Fibroblast of the aortic adventitia (primary cell): ENCODE data around the gene CREB3L1. TPM values are rescaled to one million over a fixed set of nuclear protein-coding genes. Genes with fewer than 3 reads are reported as not detected.

Experiments
- DNase-seq: peaks from one replicate; pipeline ENCODE4 v3.0.0-alpha.2; 2010; ENCODE audit warnings: low read depth
- H3K4me3 ChIP-seq: 2 replicates; pipeline ENCODE4 v1.5.1; 2011; ENCODE audit warnings: low read depth, mild to moderate bottlenecking, control low read depth, low read length, moderate library complexity
- total RNA-seq: library from RNA; depleted of rRNA; stranded (reverse); fragments of >200 nt; gene quantifications from 2 replicates; pipeline ENCODE4 v1.2.3, GENCODE V29; 2012; ENCODE audit warnings: low replicate concordance
- TF ChIP-seq, protein P1 (sequence below): IDR thresholded peaks from 2 replicates; pipeline ENCODE4 v1.5.1; 2011; ENCODE audit warnings: mild to moderate bottlenecking, low read length, control low read depth, inconsistent platforms; ENCODE audit not compliant: insufficient read depth

The CREB3L1 gene
- total RNA-seq, 1 donor = 37.5 TPM

GRCh38 chr11:46343520-46343919, 66.1 kb downstream of the CREB3L1 start:
- H3K4me3 ChIP-seq = no peak overlapping the region
- TF ChIP-seq, protein P1, sequence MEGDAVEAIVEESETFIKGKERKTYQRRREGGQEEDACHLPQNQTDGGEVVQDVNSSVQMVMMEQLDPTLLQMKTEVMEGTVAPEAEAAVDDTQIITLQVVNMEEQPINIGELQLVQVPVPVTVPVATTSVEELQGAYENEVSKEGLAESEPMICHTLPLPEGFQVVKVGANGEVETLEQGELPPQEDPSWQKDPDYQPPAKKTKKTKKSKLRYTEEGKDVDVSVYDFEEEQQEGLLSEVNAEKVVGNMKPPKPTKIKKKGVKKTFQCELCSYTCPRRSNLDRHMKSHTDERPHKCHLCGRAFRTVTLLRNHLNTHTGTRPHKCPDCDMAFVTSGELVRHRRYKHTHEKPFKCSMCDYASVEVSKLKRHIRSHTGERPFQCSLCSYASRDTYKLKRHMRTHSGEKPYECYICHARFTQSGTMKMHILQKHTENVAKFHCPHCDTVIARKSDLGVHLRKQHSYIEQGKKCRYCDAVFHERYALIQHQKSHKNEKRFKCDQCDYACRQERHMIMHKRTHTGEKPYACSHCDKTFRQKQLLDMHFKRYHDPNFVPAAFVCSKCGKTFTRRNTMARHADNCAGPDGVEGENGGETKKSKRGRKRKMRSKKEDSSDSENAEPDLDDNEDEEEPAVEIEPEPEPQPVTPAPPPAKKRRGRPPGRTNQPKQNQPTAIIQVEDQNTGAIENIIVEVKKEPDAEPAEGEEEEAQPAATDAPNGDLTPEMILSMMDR = no peak
- DNase-seq = no peak

DNA sequence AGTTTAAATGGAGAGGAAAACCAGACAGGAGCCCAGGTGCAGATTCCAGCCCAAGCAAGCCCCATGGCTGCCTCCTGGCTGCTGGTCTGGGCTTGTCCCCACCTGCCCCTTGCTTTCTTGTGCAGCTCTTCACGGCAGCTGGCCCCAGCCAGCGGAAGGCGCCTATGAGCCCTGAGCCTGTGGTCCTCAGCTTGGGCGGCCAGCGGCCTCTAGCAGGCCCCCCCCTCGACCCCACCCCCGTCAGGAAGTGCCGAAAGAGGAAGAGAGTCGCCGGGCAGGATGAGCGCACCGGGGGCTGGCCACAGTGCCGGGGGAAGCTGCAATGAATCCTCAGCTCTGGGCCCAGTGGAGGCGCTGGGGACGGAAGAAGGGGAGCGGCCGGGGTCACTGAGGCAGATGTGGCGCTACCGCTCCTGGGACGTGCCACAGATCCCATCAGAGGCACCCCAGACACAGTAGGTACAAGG, 67.7 kb downstream of the CREB3L1 start:
- DNase-seq = no peak
- TF ChIP-seq, protein P1 = no peak
- no peak overlapping the region for H3K4me3 ChIP-seq

- TF ChIP-seq, protein P1 = no peak
- H3K4me3 ChIP-seq = no peak overlapping the region
- no peak for DNase-seq
Measured at GRCh38 chr11:46345881-46346484, 68.5 kb downstream of the CREB3L1 start.

DNA sequence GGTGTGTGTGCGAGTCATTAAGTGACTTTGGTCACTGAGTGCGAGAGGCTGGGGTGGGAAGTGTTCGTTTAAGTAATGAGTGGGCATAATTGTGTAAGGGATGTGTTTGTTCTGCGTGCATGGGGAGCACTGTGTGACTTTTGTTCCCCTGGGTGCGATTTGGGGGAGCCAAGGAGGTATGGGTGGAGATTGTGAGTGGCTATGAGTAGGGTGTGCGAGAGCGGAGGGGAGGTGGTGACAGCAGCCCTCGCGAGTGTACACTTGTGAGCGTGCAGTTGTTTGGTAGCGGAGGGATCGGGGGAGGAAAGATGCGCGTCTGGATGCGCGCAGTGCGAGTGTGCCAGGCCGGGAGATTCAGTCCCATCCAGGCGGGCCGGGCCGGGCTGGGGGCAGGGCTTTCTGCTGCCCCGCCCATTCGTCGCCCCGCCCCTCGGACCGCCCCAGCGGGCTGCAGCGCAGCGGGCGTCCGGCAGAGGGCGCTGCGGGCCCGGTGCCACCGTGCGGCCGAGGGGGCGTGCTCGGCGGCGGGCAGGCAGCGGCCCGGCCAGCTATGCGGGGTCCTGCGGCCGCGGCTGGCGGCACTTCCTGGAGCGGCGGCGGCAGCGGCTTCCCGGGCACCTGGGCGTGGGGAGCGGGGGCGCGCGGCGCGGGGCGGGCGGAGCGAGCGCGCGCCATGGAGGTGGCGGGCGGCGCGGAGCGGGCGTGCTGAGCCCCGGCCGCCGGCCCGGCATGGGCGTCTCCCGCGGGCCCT, 69.6 kb downstream of the CREB3L1 start, which contains the start of gene DGKZ:
Gene DGKZ, plus strand, starts transcription at position 578 of the 751 bp plus-strand sequence. CDS start 197 bp downstream, outside the sequence.
- TF ChIP-seq, protein P1 = peak; percentile 53
- peak within 1 kb of the TSS; percentile 86 for H3K4me3 ChIP-seq
- peak; percentile 71 for DNase-seq

DNA sequence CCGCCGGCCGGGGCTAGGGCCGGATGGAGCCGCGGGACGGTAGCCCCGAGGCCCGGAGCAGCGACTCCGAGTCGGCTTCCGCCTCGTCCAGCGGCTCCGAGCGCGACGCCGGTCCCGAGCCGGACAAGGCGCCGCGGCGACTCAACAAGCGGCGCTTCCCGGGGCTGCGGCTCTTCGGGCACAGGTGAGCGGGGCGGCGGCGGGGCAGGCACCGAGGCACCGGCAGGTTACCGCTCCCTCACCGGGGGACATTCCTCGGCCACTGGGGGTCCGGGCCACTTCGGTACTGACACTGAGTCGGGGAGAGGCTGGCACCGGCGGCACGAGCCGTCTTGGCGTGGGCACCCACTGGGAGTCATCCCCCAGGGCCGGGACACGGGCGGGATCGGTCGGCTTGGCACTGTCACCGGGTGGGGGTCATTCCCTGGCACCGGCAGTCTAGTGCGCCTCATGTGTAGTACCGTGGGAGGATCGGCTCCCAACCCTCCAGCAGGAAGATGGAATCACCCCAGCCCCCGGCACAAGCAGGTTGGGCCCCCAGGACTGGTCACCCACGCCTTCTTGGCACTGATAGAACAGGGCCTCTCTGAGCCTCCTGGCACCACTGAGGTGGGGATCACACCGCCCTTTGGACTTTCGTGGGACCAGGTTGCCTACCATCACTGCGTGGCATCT, 70.3 kb downstream of the CREB3L1 start:
- TF ChIP-seq, protein P1 = no peak
- DNase-seq = no peak
- peak overlapping the region; percentile 86 for H3K4me3 ChIP-seq

DNA sequence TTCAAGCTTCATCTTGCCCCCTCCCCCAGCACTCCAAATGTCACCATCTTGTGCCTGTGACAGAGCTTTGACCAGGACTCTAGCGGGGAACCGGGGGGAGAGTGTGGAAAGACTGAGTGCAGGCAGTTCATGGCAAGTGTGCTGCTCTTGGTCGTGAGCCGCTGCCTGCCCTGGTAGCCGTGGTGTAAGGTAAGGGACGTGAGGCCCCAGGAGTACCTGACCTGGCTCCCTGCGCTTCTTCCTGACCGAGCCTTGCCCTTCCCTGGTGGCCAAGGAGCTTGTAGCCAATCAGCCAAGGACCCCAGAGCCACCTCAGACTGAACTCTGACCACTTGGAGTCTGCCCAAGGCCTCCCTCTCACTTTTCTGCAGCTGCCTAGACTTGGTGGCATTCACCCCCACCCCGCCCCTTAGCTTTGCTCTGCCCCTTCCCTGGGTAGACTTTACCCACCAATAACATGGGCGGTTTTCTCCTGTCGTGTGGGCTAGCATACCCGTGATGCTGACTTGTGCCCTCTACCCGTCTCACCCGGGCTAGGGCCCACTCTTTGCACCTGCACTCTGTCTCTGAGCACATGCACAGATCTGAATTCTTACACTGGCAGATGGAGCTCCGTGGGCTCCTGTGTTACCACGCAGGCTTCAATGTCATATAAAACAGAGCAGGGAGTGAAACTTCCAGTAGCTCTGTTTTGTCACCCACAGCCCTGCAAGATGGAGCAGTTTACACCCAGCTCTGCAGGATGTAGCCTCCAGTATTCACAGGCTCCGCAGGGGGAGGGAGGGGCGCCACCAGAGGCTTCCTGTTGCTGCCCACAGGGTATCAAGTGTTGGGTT, 71.3 kb downstream of the CREB3L1 start:
- TF ChIP-seq, protein P1 = no peak

More for the DNA sequence above, 71.3 kb downstream of the CREB3L1 start:
- DNase-seq = no peak
- H3K4me3 ChIP-seq = peak overlapping the region; percentile 86
